HuH-7 (cell line): ENCODE measurements around the gene STX1B.
A peak's percentile ranks its signal among the peaks of the same experiment; 100 is the strongest.

Experiments used
- DNase-seq: peaks from one replicate; pipeline ENCODE4 v3.0.0; 2011; ENCODE audit warnings: low spot score

The STX1B gene

DNA sequence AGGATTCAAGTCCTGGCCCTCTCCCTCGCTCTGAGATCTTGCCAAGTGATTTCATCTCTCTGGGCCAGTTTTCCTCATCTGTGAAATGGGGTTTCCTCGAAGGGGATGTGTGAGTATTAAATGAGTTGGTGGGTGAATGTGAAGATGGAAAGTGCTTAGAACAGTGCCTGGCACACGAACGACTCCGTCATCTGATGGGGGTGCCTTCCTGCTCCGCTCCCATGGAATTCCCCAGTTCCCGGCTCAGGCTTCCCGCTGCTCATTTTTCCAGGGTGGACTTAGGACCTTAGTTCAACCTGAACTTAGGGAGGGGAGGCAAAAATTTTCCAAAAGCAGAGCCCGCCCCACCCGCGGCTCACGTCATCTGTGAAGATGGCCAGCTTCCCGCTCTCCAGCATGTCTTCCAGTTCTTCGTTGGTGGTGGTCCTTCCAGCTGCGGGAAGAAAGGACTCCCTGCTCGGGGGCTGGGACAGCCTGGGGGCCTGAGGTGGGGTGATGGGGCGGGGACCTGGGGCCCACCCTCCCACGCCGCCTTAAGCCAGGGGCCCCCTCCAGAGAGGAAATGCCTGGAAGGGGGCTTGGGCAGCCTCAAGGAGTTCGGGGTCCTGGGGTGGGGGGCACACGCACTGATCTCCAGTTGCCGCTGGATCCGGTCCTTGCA lies 14.0 kb downstream of the STX1B start:
- peak; percentile 82 for DNase-seq

- DNase-seq, result no peak
Measured at GRCh38 chr16:30995927-30996323, 14.5 kb downstream of the STX1B start.

DNA sequence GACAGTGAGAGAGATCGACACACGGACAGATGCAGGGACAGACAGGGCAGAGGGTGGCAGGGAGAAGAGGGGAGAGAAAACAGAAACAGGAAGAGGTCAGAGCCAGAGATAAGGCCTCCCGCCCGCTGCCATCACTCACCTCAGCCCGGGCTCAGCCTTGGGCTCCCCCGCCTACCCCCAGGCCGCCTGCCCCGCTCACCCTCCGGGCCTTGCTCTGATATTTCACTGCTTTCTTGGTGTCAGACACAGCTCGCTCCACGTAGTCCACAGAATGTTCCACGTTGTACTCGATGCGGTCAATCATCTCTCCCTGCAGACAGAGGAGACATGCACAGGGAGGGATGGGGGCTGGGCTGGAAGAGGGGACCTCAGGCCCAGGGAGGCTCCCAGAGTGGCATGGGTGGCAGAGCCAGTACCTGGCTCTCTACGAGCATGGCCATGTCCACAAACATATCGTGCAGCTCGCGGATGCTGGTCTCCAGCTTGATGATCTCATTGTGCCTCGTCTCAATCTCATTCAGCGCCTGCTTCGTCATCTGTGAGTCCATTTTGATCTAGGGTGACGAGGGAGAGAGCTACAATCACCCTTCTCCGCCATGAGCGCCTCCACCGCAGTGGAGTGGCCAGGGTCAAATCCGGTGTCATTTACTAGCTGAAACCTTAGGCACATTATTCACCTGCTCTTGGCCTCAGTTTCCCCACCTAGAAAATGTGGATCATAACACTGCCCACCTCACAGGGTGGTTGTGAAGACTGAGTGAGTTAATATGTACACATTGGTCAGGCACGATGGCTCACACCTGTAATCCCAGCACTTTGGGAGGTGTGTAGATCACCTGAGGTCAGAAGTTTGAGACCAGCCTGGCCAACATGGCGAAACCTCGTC lies 17.3 kb downstream of the STX1B start:
- DNase-seq, result no peak

- no peak for DNase-seq
Measured at GRCh38 chr16:30992276-30992780, 18.1 kb downstream of the STX1B start.

GRCh38 chr16:30991052-30991451 lies 19.4 kb downstream of the STX1B start:
- no peak for DNase-seq

DNA sequence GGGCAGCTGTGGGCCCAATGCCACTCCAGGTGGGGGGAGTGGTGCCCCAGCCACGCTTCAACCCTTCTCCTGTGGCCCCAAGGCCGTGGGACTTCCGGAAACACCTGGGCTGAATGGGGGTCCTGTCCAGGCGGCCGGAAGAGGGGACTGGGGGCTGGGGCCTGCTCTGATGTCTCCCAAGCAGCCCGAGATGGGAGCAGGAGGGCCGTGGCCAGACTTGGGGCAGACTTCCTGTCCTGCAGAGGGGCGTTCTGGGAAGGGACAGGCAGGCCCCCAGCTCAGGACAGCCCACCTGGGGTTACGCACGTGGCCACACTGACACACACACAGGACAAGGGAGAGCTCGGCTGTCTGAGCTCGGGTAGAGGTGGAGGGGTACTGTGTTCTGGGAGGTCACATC lies 20.3 kb downstream of the STX1B start:
- DNase-seq, result no peak

- DNase-seq, result no peak
Measured at GRCh38 chr16:30989469-30990047, 20.9 kb downstream of the STX1B start.

- DNase-seq, result no peak
Measured at GRCh38 chr16:30987581-30988190, 22.8 kb downstream of the STX1B start.

DNA sequence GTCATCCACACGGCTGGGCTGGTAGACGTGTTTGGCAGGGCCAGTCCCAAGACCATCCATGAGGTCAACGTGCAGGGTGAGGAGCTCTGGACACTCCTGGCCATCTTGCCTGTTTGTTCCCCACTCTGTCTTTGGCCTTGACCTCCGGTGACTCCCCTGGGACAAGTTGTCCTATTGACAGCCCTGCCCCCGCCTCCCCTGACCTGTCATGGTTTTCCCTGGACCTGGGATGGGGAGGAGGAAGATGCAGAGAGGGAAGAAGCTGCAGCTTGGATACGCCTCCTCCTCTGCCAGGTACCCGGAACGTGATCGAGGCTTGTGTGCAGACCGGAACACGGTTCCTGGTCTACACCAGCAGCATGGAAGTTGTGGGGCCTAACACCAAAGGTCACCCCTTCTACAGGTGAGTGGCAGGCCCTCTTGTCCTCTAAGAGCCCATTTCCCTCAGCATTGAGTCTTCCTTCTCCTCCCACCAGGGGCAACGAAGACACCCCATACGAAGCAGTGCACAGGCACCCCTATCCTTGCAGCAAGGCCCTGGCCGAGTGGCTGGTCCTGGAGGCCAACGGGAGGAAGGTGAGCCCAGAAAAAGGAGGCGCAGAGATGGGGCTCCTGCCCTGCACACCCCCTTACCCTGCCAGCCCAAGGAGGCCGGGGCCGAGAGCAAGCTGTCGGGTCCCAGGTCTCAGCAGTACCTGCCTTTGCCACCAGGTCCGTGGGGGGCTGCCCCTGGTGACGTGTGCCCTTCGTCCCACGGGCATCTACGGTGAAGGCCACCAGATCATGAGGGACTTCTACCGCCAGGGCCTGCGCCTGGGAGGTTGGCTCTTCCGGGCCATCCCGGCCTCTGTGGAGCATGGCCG lies 24.1 kb downstream of the STX1B start:
- no peak for DNase-seq

GRCh38 chr16:30985401-30986128 lies 24.9 kb downstream of the STX1B start:
- DNase-seq, result peak; percentile 86

DNA sequence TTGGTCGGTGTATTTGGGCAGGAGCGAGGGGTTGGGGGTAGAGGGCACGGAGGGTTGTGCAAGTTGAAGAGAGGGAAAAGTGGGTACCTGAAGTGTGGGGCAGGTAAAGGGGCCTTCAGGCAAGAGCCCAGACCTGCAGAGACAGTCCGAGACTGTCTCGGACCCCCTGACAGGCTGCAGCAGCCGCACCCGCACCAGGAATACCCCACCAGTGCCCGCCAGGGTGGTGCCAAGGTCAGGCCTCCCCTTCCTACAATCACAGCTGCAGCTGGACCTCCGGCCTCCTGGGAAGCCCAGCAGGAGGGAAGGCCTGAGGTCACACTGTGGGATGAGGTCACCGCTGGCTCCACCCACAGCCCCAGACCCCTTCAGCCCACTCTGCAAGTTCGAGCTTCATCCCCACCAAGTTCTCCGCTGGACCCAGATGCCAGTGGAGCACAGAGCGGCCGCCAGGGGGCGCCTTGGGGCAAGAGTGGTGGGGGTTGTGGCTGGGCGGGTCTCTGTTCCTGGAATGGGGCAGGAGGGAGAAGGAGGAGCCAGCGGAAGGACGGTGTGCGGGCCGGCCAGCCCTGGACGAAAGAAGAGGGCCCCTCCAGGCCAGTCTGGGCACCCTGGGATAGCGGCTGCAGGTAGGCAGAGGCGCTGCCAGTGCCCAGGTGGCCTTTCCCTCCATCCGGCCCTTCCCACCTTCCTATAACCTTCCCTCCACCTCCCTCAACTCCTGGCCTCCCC lies 25.6 kb downstream of the STX1B start, which contains the start of gene HSD3B7:
Gene HSD3B7 (plus strand): TSS at position 539 of the 732 bp plus-strand sequence. CDS start 452 bp downstream, outside the sequence.
- DNase-seq, result peak; percentile 99

- no peak for DNase-seq
Measured at GRCh38 chr16:30983898-30984610, 26.4 kb downstream of the STX1B start.

GRCh38 chr16:30983289-30983889 lies 27.0 kb downstream of the STX1B start:
- DNase-seq, result no peak

- no peak for DNase-seq
Measured at GRCh38 chr16:30982548-30983288, 27.7 kb downstream of the STX1B start.

GRCh38 chr16:30980959-30981358 lies 29.5 kb downstream of the STX1B start:
- DNase-seq, result no peak

DNA sequence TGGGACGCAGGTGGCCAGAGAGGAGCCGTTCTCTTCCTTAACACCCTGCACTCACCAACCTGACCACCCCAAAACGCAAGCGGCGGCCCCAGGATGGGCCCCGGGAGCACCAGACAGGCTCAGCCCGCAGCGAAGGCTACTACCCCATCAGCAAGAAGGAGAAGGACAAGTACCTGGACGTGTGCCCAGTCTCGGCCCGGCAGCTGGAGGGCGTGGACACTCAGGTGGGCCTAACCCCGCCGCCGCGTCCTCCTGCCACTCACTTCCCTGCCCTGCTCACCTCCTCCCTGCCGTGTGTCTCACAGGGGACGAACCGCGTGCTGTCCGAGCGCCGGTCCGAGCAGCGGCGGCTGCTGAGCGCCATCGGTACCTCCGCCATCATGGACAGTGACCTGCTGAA lies 30.0 kb downstream of the STX1B start:
- DNase-seq, result no peak

GRCh38 chr16:30980023-30980371 lies 30.4 kb downstream of the STX1B start:
- DNase-seq, result no peak
